SK-N-SH (cell line): ENCODE data around the gene TES. TPM values are rescaled to one million over a fixed set of nuclear protein-coding genes. Genes with fewer than 3 reads are reported as not detected.

Experiments
- CTCF ChIA-PET: fragments of 300-600, 350-600 bp; formaldehyde crosslinking; extraction: SDS; loops from one replicate; lab custom pipeline; 2021; lab: Yijun Ruan, JAX
- POLR2A ChIA-PET: fragments of 350-600 bp; sonication (Branson Sonifier 250); formaldehyde crosslinking; extraction: SDS; loops from one replicate; lab custom pipeline; 2020; ENCODE audit warnings: antibody characterized with exemption, inconsistent platforms; lab: Yijun Ruan, JAX
- DNase-seq: peaks from one replicate; pipeline ENCODE4 v3.0.0; 2012
- H2AFZ ChIP-seq: fragments of 200-600 bp; sonication (generic); 2 replicates; pipeline ENCODE4 v1.8.1; 2016; ENCODE audit warnings: antibody characterized with exemption, mild to moderate bottlenecking, low read depth
- H3F3A ChIP-seq: fragments of 200-600 bp; sonication (generic); replicated peaks from 2 replicates; pipeline ENCODE3; 2016; ENCODE audit warnings: antibody characterized with exemption, mild to moderate bottlenecking; ENCODE audit not compliant: insufficient read depth
- H3K27ac ChIP-seq, 2 experiments: fragments of 200-500 bp in 1 of 2; fragments of 200-600 bp in 1 of 2; sonication (Bioruptor generic) in 1 of 2; sonication (generic), shearing (Covaris generic) in 1 of 2; 2 replicates each; pipeline versions ENCODE4 v1.5.1 to v1.6.1; 2014 to 2016; ENCODE audit warnings: low read depth in 2 of 2, inconsistent platforms in 1 of 2, low read length in 1 of 2, mild to moderate bottlenecking in 1 of 2, mixed read lengths in 1 of 2
- H3K27me3 ChIP-seq: fragments of 200-600 bp; sonication (generic), shearing (Covaris generic); 2 replicates; pipeline ENCODE4 v1.6.1; 2016; ENCODE audit warnings: mixed run types; ENCODE audit not compliant: insufficient read depth
- H3K36me3 ChIP-seq, 2 experiments: fragments of 200-500 bp in 1 of 2; fragments of 200-600 bp in 1 of 2; sonication (Bioruptor generic) in 1 of 2; sonication (generic) in 1 of 2; replicated peaks in 1 of 2; 2 replicates each; pipeline versions ENCODE3 to v1.5.1; 2014 to 2016; ENCODE audit warnings: low read length in 1 of 2, mild to moderate bottlenecking in 1 of 2; ENCODE audit not compliant: insufficient read depth in 2 of 2, control insufficient read depth in 1 of 2
- H3K4me1 ChIP-seq, 2 experiments: fragments of 200-500 bp in 1 of 2; fragments of 200-600 bp in 1 of 2; sonication (Bioruptor generic) in 1 of 2; sonication (generic), shearing (Covaris generic) in 1 of 2; 2 replicates each; pipeline versions ENCODE4 v1.5.1 to v1.6.1; 2014 to 2016; ENCODE audit warnings: low read depth in 1 of 2, low read length in 1 of 2, mixed run types in 1 of 2; ENCODE audit not compliant: insufficient read depth in 2 of 2, control insufficient read depth in 1 of 2
- H3K4me2 ChIP-seq: fragments of 200-600 bp; sonication (generic), shearing (Covaris generic); 2 replicates; pipeline ENCODE4 v1.6.1; 2017; ENCODE audit warnings: mixed run types
- H3K4me3 ChIP-seq, 2 experiments: fragments of 200-500 bp in 1 of 2; fragments of 200-600 bp in 1 of 2; sonication (Bioruptor generic) in 1 of 2; sonication (generic), shearing (Covaris generic) in 1 of 2; 2 replicates each; pipeline versions ENCODE4 v1.5.1 to v1.8.1; 2014 to 2016; ENCODE audit warnings: low read depth in 2 of 2, inconsistent platforms in 1 of 2, low read length in 1 of 2, mild to moderate bottlenecking in 1 of 2, mixed read lengths in 1 of 2, moderate library complexity in 1 of 2
- H3K79me2 ChIP-seq: fragments of 200-600 bp; sonication (generic); 2 replicates; pipeline ENCODE4 v1.8.1; 2017; ENCODE audit warnings: mild to moderate bottlenecking; ENCODE audit not compliant: insufficient read depth
- H3K9ac ChIP-seq: fragments of 200-600 bp; sonication (generic); 2 replicates; pipeline ENCODE4 v1.6.1; 2017; ENCODE audit warnings: mixed run types
- H3K9me2 ChIP-seq: fragments of 200-600 bp; sonication (generic); 2 replicates; pipeline ENCODE4 v1.6.1; 2017; ENCODE audit warnings: mixed run types
- H3K9me3 ChIP-seq: fragments of 200-600 bp; sonication (generic); 2 replicates; pipeline ENCODE4 v1.6.1; 2017; ENCODE audit warnings: mixed run types, mild to moderate bottlenecking, moderate library complexity
- H4K20me1 ChIP-seq: fragments of 200-600 bp; sonication (generic); 2 replicates; pipeline ENCODE4 v1.6.1; 2017; ENCODE audit warnings: mild to moderate bottlenecking, mixed run types; ENCODE audit not compliant: insufficient read depth
- CHD2 ChIP-seq: fragments of 150-350 bp; IDR thresholded peaks from 2 replicates; pipeline ENCODE4 v1.6.1; 2018; ENCODE audit warnings: low read length; ENCODE audit not compliant: partially characterized antibody
- CTCF ChIP-seq: fragments of 200-600 bp; sonication (generic); IDR thresholded peaks from 2 replicates; pipeline ENCODE4 v1.6.1; 2017; ENCODE audit warnings: antibody characterized with exemption, mild to moderate bottlenecking, moderate library complexity
- ELF1 ChIP-seq: IDR thresholded peaks from 2 replicates; pipeline ENCODE4 v1.4.0; 2012
- EP300 ChIP-seq, 2 experiments: IDR thresholded peaks; 2 replicates each; pipeline versions ENCODE4 v1.4.0 to v1.6.1; 2012; ENCODE audit warnings: borderline replicate concordance in 1 of 2, low read depth in 1 of 2, low read length in 1 of 2
- EZH2phosphoT487 ChIP-seq: fragments of 200-600 bp; sonication (generic); IDR thresholded peaks from 2 replicates; pipeline ENCODE4 v1.6.1; 2017; ENCODE audit warnings: low read depth, mixed run types, mild to moderate bottlenecking, antibody characterized with exemption, moderate library complexity, borderline replicate concordance
- FOXJ3 ChIP-seq: sonication (generic); formaldehyde crosslinking; IDR thresholded peaks from 2 replicates; pipeline ENCODE4 v1.5.1; 2020; ENCODE audit warnings: mild to moderate bottlenecking, missing genetic modification reagents
- FOXM1 ChIP-seq: IDR thresholded peaks from 2 replicates; pipeline ENCODE4 v1.4.0; 2012; ENCODE audit warnings: low read depth, mild to moderate bottlenecking
- MAX ChIP-seq: IDR thresholded peaks from 2 replicates; pipeline ENCODE4 v1.4.0; 2012; ENCODE audit warnings: low read depth
- MEF2A ChIP-seq: IDR thresholded peaks from 2 replicates; pipeline ENCODE4 v1.4.0; 2012; ENCODE audit warnings: low read depth, borderline replicate concordance
- NFIC ChIP-seq: IDR thresholded peaks from 2 replicates; pipeline ENCODE4 v1.4.0; 2012; ENCODE audit warnings: borderline replicate concordance
- PBX3 ChIP-seq: IDR thresholded peaks from 2 replicates; pipeline ENCODE4; 2012
- RAD21 ChIP-seq: IDR thresholded peaks from 2 replicates; pipeline ENCODE4 v1.6.1; 2012; ENCODE audit warnings: mild to moderate bottlenecking, low read length
- RCOR1 ChIP-seq: fragments of 150-350 bp; IDR thresholded peaks from 2 replicates; pipeline ENCODE4 v1.6.1; 2017; ENCODE audit warnings: antibody characterized with exemption, low read length
- RFX5 ChIP-seq: IDR thresholded peaks from 2 replicates; pipeline ENCODE4 v1.6.1; 2012; ENCODE audit warnings: mild to moderate bottlenecking, improper control_type of control experiment, low read length
- TAF1 ChIP-seq: IDR thresholded peaks from 2 replicates; pipeline ENCODE4 v1.6.1; 2012; ENCODE audit warnings: low read depth, mild to moderate bottlenecking, low read length, moderate library complexity, borderline replicate concordance
- TCF12 ChIP-seq: IDR thresholded peaks from 2 replicates; pipeline ENCODE4 v1.4.0; 2012
- USF1 ChIP-seq: IDR thresholded peaks from 2 replicates; pipeline ENCODE4 v1.4.0; 2012; ENCODE audit warnings: low read depth, borderline replicate concordance
- USF2 ChIP-seq: fragments of 150-350 bp; IDR thresholded peaks from 2 replicates; pipeline ENCODE4 v1.6.1; 2017; ENCODE audit warnings: antibody characterized with exemption, low read length, low read depth, borderline replicate concordance
- YY1 ChIP-seq: IDR thresholded peaks from 2 replicates; pipeline ENCODE4 v1.4.0; 2012; ENCODE audit warnings: low read depth, mild to moderate bottlenecking
- ZBTB33 ChIP-seq: IDR thresholded peaks from 2 replicates; pipeline ENCODE4 v1.4.0; 2012; ENCODE audit warnings: low read depth, borderline replicate concordance
- WGBS: methylation state at CpG from one replicate; pipeline ENCODE4 v1.1.6; 2017; ENCODE audit warnings: low lambda C conversion rate; 5-methylcytosine and 5-hydroxymethylcytosine counted together
- polyA plus RNA-seq, 3 experiments: library from polyadenylated mRNA; depleted of rRNA; stranded (reverse); fragments of >200 nt; gene quantifications; 2 replicates each; pipeline ENCODE4 v1.2.3, GENCODE V29; 2012
- TF ChIP-seq, protein P1 (sequence below): fragments of 150-350 bp; IDR thresholded peaks from 2 replicates; pipeline ENCODE4 v1.6.1; 2016; ENCODE audit warnings: mild to moderate bottlenecking, low read depth, low read length

The TES gene
- polyA plus RNA-seq, 1 of the 3 experiments (the other 2 are of a cell fraction): 9.5 TPM

- peaks cover 11% of the 10 kb centered on the region; the same call in 1 of the 2 replicates for H3K9me3 ChIP-seq
- no peak overlapping the region for H3K4me2 ChIP-seq
- H3K36me3 ChIP-seq: no peaks in the 10 kb centered on the region
- H3K9me2 ChIP-seq: no peaks in the 10 kb centered on the region
- H3K4me3 ChIP-seq: no peak overlapping the region
- H3K79me2 ChIP-seq: no peaks in the 10 kb centered on the region
- no peak for DNase-seq
- H3F3A ChIP-seq: no peaks in the 10 kb centered on the region
- POLR2A ChIA-PET: no interaction called here
- H4K20me1 ChIP-seq: no peaks in the 10 kb centered on the region
- TF ChIP-seq RFX5 (no peak), FOXJ3 (CRISPR knock-in tag) (no peak), EP300 (IDR thresholded peaks at IDR 0.05; ENCODE audit: borderline replicate concordance in 1 of 2, low read depth in 1 of 2, low read length in 1 of 2) (no peak), MAX (no peak), CTCF (no peak), YY1 (no peak), ELF1 (no peak), EZH2phosphoT487 (no peak), TAF1 (no peak), MEF2A (no peak), PBX3 (no peak)
- H3K9ac ChIP-seq: no peak overlapping the region
- H3K4me1 ChIP-seq: peaks cover 0 to 4% of the 10 kb centered on the region in 2 experiments; a peak in 1 of 4 replicates
- 75% methylated on average over 12 of the region's 30 CpGs for WGBS
- no peak overlapping the region for H3K27ac ChIP-seq
- H2AFZ ChIP-seq: no peak overlapping the region
- no peaks in the 10 kb centered on the region for H3K27me3 ChIP-seq
- CTCF ChIA-PET: interaction anchor here (0.6 to 7.3 kb wide), 10 partner anchors 16 to 632 kb away, joined by 3 to 428 read pairs (median 16); partner anchors contain the start of gene TES
Measured at GRCh38 chr7:116182023-116182422, 28.3 kb upstream of the TES start.

DNA sequence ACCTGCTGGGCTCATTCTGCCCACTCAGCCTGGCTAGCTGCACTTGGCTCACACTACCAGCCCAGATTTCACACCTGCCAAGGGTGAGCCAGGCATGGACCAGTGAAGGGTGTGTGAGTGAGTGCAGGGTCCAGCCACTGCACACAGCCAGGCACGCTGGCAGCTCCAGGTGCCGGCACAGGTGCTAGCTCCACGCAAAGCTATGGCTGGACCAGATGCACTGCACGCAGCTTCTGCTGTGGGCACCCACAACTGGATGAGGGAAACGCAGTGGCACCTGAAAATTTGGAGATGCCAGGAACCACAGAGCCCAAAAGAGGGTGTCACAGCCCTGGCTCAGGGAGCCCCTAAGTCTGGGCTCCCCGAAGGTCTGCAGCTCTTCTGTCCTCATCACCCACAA, 24.9 kb upstream of the TES start:
- H3K4me2 ChIP-seq: no peak overlapping the region
- H3K36me3 ChIP-seq: no peaks in the 10 kb centered on the region
- H3K9me2 ChIP-seq: no peaks in the 10 kb centered on the region
- peaks cover 19% of the 10 kb centered on the region; the same call in 1 of the 2 replicates for H3K9me3 ChIP-seq
- ChIA-PET POLR2A (no interaction called here), CTCF (interaction anchor here (0.6 to 5.7 kb wide), 8 partner anchors 10 to 406 kb away, joined by 3 to 56 read pairs (median 3); partner anchors contain the start of gene TES)
- H3K9ac ChIP-seq: no peak overlapping the region
- H3K27ac ChIP-seq: no peak overlapping the region
- no peaks in the 10 kb centered on the region for H4K20me1 ChIP-seq
- no peaks in the 10 kb centered on the region for H3K4me1 ChIP-seq
- 41% methylated on average over 6 of the region's 6 CpGs for WGBS
- H3K79me2 ChIP-seq: no peaks in the 10 kb centered on the region
- no peaks in the 10 kb centered on the region for H3K27me3 ChIP-seq
- H3F3A ChIP-seq: no peaks in the 10 kb centered on the region
- no peak overlapping the region for H3K4me3 ChIP-seq
- no peak overlapping the region for H2AFZ ChIP-seq
- DNase-seq: no peak
- TF ChIP-seq ZBTB33 (no peak), RCOR1 (no peak), CHD2 (no peak), USF2 (no peak), NFIC (no peak), FOXM1 (no peak), TCF12 (no peak), RAD21 (no peak), USF1 (no peak)
- TF ChIP-seq, protein P1, sequence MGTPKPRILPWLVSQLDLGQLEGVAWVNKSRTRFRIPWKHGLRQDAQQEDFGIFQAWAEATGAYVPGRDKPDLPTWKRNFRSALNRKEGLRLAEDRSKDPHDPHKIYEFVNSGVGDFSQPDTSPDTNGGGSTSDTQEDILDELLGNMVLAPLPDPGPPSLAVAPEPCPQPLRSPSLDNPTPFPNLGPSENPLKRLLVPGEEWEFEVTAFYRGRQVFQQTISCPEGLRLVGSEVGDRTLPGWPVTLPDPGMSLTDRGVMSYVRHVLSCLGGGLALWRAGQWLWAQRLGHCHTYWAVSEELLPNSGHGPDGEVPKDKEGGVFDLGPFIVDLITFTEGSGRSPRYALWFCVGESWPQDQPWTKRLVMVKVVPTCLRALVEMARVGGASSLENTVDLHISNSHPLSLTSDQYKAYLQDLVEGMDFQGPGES: no peak
